ENCODE results near the gene CNIH3.

CNIH3 gene

DNA sequence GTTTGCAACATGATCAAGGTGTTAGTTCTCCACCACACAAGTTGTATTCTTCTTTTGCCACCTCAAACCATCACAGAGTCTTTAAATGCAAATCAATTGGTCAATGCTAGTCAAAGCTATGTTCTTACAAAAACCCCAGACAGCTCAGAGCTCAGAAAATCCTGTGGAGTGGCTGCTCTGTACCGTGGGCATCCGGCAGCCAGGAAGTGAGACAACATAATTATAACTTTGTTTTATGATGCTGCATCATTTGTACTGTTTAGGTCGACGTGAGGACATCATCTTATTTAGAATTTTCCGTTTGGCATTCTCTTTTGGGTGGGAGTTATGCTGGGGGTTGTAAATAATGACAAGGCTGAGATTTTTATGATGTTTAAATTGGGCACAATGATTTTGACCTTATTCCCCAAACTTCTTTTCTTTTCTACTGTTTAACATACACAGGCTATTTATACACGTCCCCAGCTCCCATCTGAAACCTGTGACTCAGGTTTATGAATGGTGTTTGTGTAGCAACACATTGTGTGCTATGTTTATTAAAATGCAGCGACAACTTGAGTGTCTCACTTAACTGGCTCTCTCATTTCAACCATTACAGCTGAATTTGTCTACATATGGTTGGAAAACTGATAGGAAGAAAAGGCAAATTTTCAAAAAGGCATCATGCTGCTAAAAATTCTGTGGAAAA is 124.0 kb downstream of the CNIH3 start:
- Histone ChIP-seq H3K9me3 (ENCODE audit: insufficient read depth, low read length, severe bottlenecking) (no peaks in the 10 kb centered on the region), H3K79me2 (ENCODE audit: insufficient read depth, low read length) (no peaks in the 10 kb centered on the region), H3K27me3 (ENCODE audit: insufficient read depth, low read length, poor library complexity) (no peaks in the 10 kb centered on the region), H3K4me2 (ENCODE audit: insufficient read depth, low read length) (no peak overlapping the region), H3K4me1 (ENCODE audit: insufficient read depth, low read length) (no peaks in the 10 kb centered on the region), H4K20me1 (ENCODE audit: insufficient read depth, low read length) (no peaks in the 10 kb centered on the region), H2AFZ (ENCODE audit: low read depth, low read length) (no peak overlapping the region), H3K9ac (ENCODE audit: low read depth, low read length) (no peak overlapping the region), H3K36me3 (ENCODE audit: insufficient read depth, low read length) (peaks cover 29% of the 10 kb centered on the region; the same call in 1 of the 2 replicates), H3K27ac (ENCODE audit: low read length) (no peak overlapping the region), H3K4me3 (ENCODE audit: low read depth in 1 of 2, low read length in 2 of 2) (no peak overlapping the region)
- ATAC-seq (ENCODE audit: insufficient read depth, low read depth) (no peak), DNase-seq (no peak)
- TF ChIP-seq, protein P1, sequence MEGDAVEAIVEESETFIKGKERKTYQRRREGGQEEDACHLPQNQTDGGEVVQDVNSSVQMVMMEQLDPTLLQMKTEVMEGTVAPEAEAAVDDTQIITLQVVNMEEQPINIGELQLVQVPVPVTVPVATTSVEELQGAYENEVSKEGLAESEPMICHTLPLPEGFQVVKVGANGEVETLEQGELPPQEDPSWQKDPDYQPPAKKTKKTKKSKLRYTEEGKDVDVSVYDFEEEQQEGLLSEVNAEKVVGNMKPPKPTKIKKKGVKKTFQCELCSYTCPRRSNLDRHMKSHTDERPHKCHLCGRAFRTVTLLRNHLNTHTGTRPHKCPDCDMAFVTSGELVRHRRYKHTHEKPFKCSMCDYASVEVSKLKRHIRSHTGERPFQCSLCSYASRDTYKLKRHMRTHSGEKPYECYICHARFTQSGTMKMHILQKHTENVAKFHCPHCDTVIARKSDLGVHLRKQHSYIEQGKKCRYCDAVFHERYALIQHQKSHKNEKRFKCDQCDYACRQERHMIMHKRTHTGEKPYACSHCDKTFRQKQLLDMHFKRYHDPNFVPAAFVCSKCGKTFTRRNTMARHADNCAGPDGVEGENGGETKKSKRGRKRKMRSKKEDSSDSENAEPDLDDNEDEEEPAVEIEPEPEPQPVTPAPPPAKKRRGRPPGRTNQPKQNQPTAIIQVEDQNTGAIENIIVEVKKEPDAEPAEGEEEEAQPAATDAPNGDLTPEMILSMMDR (IDR thresholded peaks at IDR 0.05; ENCODE audit: borderline replicate concordance, extremely low read depth, low read length, poor library complexity, severe bottlenecking), result no peak
- no peak for TF ChIP-seq EZH2 (IDR thresholded peaks at IDR 0.05; ENCODE audit: borderline replicate concordance, low read depth, low read length, severe bottlenecking)

DNA sequence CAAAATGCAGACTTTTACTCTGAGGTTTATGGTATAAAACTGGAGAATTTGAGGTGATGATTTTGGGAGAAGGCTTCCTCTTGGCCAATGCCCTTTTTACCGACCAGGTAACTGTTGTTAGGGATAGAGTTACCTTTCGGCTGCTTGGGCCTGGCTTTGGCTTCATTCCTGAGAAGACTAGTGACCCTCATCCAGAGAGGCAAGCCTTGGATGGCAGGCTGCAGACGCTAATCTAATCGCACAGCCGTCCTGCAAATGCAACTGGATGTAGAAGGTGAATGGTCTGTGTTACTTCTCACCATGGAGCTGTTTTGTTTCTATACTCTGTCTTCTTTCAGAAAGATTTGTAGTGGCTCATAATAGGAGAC is 124.6 kb downstream of the CNIH3 start:
- Histone ChIP-seq H3K9ac (ENCODE audit: low read depth, low read length) (no peak overlapping the region), H3K4me1 (ENCODE audit: insufficient read depth, low read length) (0 out of 2 replicates have a peak, but pooled peaks cover 4% of the 10 kb centered on the region), H3K4me3 (ENCODE audit: low read depth in 1 of 2, low read length in 2 of 2) (no peak overlapping the region), H3K79me2 (ENCODE audit: insufficient read depth, low read length) (no peaks in the 10 kb centered on the region), H3K9me3 (ENCODE audit: insufficient read depth, low read length, severe bottlenecking) (no peaks in the 10 kb centered on the region), H3K4me2 (ENCODE audit: insufficient read depth, low read length) (no peak overlapping the region), H3K36me3 (ENCODE audit: insufficient read depth, low read length) (peaks cover 29% of the 10 kb centered on the region; the same call in 1 of the 2 replicates), H4K20me1 (ENCODE audit: insufficient read depth, low read length) (no peaks in the 10 kb centered on the region), H2AFZ (ENCODE audit: low read depth, low read length) (no peak overlapping the region), H3K27me3 (ENCODE audit: insufficient read depth, low read length, poor library complexity) (no peaks in the 10 kb centered on the region), H3K27ac (ENCODE audit: low read length) (no peak overlapping the region)
- DNase-seq, result no peak
- TF ChIP-seq, protein P1 (IDR thresholded peaks at IDR 0.05; ENCODE audit: borderline replicate concordance, extremely low read depth, low read length, poor library complexity, severe bottlenecking), result no peak
- no peak for TF ChIP-seq EZH2 (IDR thresholded peaks at IDR 0.05; ENCODE audit: borderline replicate concordance, low read depth, low read length, severe bottlenecking)
- ATAC-seq (ENCODE audit: insufficient read depth, low read depth), result no peak

DNA sequence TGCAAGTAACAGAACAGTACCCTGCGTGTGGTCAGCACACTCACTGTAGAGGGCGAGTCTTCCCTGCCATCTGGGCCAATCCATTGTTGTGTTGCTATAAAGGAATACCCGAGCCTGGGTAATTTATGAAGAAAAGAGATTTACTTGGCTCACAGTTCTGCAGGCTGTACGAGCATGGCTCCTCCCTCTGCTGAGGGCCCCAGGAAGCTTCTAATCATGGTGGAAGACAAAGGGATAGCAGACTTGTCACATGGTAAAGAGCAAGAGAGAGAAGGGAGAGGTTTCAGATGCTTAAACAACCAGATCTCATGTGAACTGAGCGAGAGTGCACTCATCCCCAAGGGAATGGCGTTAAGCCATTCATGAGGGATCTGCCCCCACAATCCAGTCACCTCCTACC is 126.2 kb downstream of the CNIH3 start:
- Histone ChIP-seq H3K36me3 (ENCODE audit: insufficient read depth, low read length) (peaks cover 29% of the 10 kb centered on the region; the same call in 1 of the 2 replicates), H3K27ac (ENCODE audit: low read length) (no peak overlapping the region), H3K4me1 (ENCODE audit: insufficient read depth, low read length) (peaks cover 13% of the 10 kb centered on the region), H4K20me1 (ENCODE audit: insufficient read depth, low read length) (no peaks in the 10 kb centered on the region), H3K9me3 (ENCODE audit: insufficient read depth, low read length, severe bottlenecking) (no peaks in the 10 kb centered on the region), H3K79me2 (ENCODE audit: insufficient read depth, low read length) (no peaks in the 10 kb centered on the region), H2AFZ (ENCODE audit: low read depth, low read length) (no peak overlapping the region), H3K9ac (ENCODE audit: low read depth, low read length) (no peak overlapping the region), H3K4me3 (ENCODE audit: low read depth in 1 of 2, low read length in 2 of 2) (no peak overlapping the region), H3K27me3 (ENCODE audit: insufficient read depth, low read length, poor library complexity) (no peaks in the 10 kb centered on the region), H3K4me2 (ENCODE audit: insufficient read depth, low read length) (no peak overlapping the region)
- TF ChIP-seq, protein P1 (IDR thresholded peaks at IDR 0.05; ENCODE audit: borderline replicate concordance, extremely low read depth, low read length, poor library complexity, severe bottlenecking), result no peak
- no peak for TF ChIP-seq EZH2 (IDR thresholded peaks at IDR 0.05; ENCODE audit: borderline replicate concordance, low read depth, low read length, severe bottlenecking)
- no peak for DNase-seq
- no peak for ATAC-seq (ENCODE audit: insufficient read depth, low read depth)

Measured in DND-41 (cell line).